B cell (primary cell): ENCODE results near the gene PTPRE. TPM values are rescaled to one million over a fixed set of nuclear protein-coding genes. Genes with fewer than 3 reads are reported as not detected.
A peak's percentile ranks its signal among the peaks of the same experiment; 100 is the strongest.

Source experiments
- ATAC-seq: fragments of 200-7000 bp; cut with Tn5 transposase; one replicate; pipeline ENCODE4 v1.10.0; 2021; ENCODE audit warnings: low read depth, mild to moderate bottlenecking, moderate number of reproducible peaks, moderate library complexity
- CTCF ChIA-PET: fragments of 350-600 bp; sonication (Branson Sonifier 250); formaldehyde crosslinking; loops from one replicate; lab custom pipeline; 2021; ENCODE audit warnings: antibody characterized with exemption, inconsistent platforms; lab: Charles Lee
- POLR2A ChIA-PET: fragments of 350-600 bp; sonication (Branson Sonifier 250); formaldehyde crosslinking; loops from one replicate; lab custom pipeline; 2021; ENCODE audit warnings: antibody characterized with exemption; lab: Charles Lee
- DNase-seq: peaks from one replicate; pipeline ENCODE4 v3.0.0; 2013
- H2AFZ ChIP-seq: 2 replicates; pipeline ENCODE4 v1.6.1; 2012; ENCODE audit warnings: mild to moderate bottlenecking, low read depth, low read length; ENCODE audit not compliant: insufficient read depth, poor library complexity, severe bottlenecking
- H3K27ac ChIP-seq, 2 donors: 1 replicate in 1 of 2; 2 replicates in 1 of 2; pipeline ENCODE4 v1.5.1; 2012 to 2013; ENCODE audit warnings: low read length in 2 of 2, mild to moderate bottlenecking in 2 of 2, moderate library complexity in 1 of 2
- H3K27me3 ChIP-seq, 4 experiments: fragments of 200-600 bp in 1 of 4; sonication (generic) in 1 of 4; replicated peaks in 1 of 4; 1 replicate in 2 of 4; 2 replicates in 2 of 4; pipeline versions ENCODE4 v1.6.1 to v1.7.0; 2013 to 2016; ENCODE audit warnings: low read length in 3 of 4, mild to moderate bottlenecking in 2 of 4, mixed read lengths in 1 of 4, moderate library complexity in 1 of 4; ENCODE audit not compliant: insufficient read depth in 4 of 4, control insufficient read depth in 3 of 4; ENCODE audit errors: control extremely low read depth in 1 of 4
- H3K36me3 ChIP-seq, 2 experiments: replicated peaks in 1 of 2; 1 replicate in 1 of 2; 2 replicates in 1 of 2; pipeline versions ENCODE4 v1.6.1 to v1.7.1; 2013; ENCODE audit warnings: low read length in 1 of 2; ENCODE audit not compliant: insufficient read depth in 2 of 2, control insufficient read depth in 1 of 2; ENCODE audit errors: control extremely low read depth in 1 of 2, extremely low read depth in 1 of 2
- H3K4me1 ChIP-seq, 2 donors: fragments of 200-600 bp in 1 of 2; sonication (generic) in 1 of 2; 1 replicate in 1 of 2; 2 replicates in 1 of 2; pipeline versions ENCODE4 v1.5.1 to v1.6.1; 2013 to 2017; ENCODE audit warnings: low read length in 2 of 2; ENCODE audit not compliant: control insufficient read depth in 2 of 2, insufficient read depth in 2 of 2
- H3K4me2 ChIP-seq: replicated peaks from 2 replicates; pipeline ENCODE3; 2012; ENCODE audit warnings: mild to moderate bottlenecking, low read depth, low read length; ENCODE audit not compliant: poor library complexity, severe bottlenecking
- H3K4me3 ChIP-seq, 5 experiments: fragments of 200-600 bp in 1 of 5; sonication (generic) in 1 of 5; 1 replicate in 3 of 5; 2 replicates in 2 of 5; pipeline versions ENCODE4 v1.5.1 to v1.7.0; 2011 to 2016; ENCODE audit warnings: low read length in 4 of 5, mild to moderate bottlenecking in 4 of 5, low read depth in 2 of 5, control low read depth in 1 of 5, moderate library complexity in 1 of 5; ENCODE audit not compliant: insufficient read depth in 1 of 5; ENCODE audit errors: control extremely low read depth in 1 of 5, extremely low read depth in 1 of 5
- H3K79me2 ChIP-seq: fragments of 200-600 bp; sonication (generic); one replicate; pipeline ENCODE4 v1.6.0; 2016; ENCODE audit warnings: low read length; ENCODE audit not compliant: control insufficient read depth, insufficient read depth
- H3K9ac ChIP-seq: fragments of 200-600 bp; sonication (generic); 2 replicates; pipeline ENCODE4 v1.6.1; 2017; ENCODE audit warnings: mild to moderate bottlenecking, low read length, moderate library complexity
- H3K9me3 ChIP-seq, 3 donors: one replicate each; pipeline versions ENCODE4 v1.6.1 to v1.7.1; 2013; ENCODE audit warnings: low read length in 2 of 3; ENCODE audit not compliant: control insufficient read depth in 2 of 3, insufficient read depth in 1 of 3; ENCODE audit errors: control extremely low read depth in 1 of 3
- H4K20me1 ChIP-seq: 2 replicates; pipeline ENCODE4 v1.6.0; 2012; ENCODE audit warnings: mild to moderate bottlenecking, low read length; ENCODE audit not compliant: insufficient read depth, control insufficient read depth, poor library complexity, severe bottlenecking
- H3K27ac Mint-ChIP-seq: one replicate; pipeline ENCODE4 v1.8.0; 2021; ENCODE audit warnings: mixed read lengths
- H3K27me3 Mint-ChIP-seq: one replicate; pipeline ENCODE4 v1.8.0; 2021; ENCODE audit warnings: mixed read lengths
- H3K4me1 Mint-ChIP-seq: one replicate; pipeline ENCODE4 v1.8.0; 2021; ENCODE audit warnings: mixed read lengths
- H3K4me3 Mint-ChIP-seq: one replicate; pipeline ENCODE4 v1.8.0; 2021; ENCODE audit warnings: mixed read lengths
- H3K9me3 Mint-ChIP-seq: one replicate; pipeline ENCODE4 v1.8.0; 2022; ENCODE audit warnings: mixed read lengths; ENCODE audit not compliant: insufficient read depth
- EZH2 ChIP-seq: IDR thresholded peaks from 2 replicates; pipeline ENCODE4 v1.6.1; 2012; ENCODE audit warnings: borderline replicate concordance, low read depth, mild to moderate bottlenecking, moderate library complexity, low read length; ENCODE audit not compliant: insufficient read depth, poor library complexity, severe bottlenecking
- WGBS: methylation state at CpG from one replicate; pipeline ENCODE4 v1.1.5; 2013; ENCODE audit warnings: missing lambda C conversion rate; ENCODE audit not compliant: insufficient coverage; 5-methylcytosine and 5-hydroxymethylcytosine counted together
- intact Hi-C: fragments of 100-400 bp; cut with micrococcal nuclease; formaldehyde crosslinking; loops from one replicate; pipeline ENCODE4 v1.10.0; 2022
- polyA plus RNA-seq: library from polyadenylated mRNA; depleted of rRNA; stranded (reverse); fragments of >200 nt; gene quantifications from 2 replicates; pipeline ENCODE4 v1.2.3, GENCODE V29; 2012
- total RNA-seq, 2 donors: library from RNA; stranded (reverse); fragments of 120-200 nt in 1 of 2; gene quantifications; 1 replicate in 1 of 2; 2 replicates in 1 of 2; pipeline versions ENCODE4 v1.2.3 to v1.2.4, GENCODE V29; 2013 to 2022
- TF ChIP-seq, protein P1 (sequence below): fragments of 200-600 bp; IDR thresholded peaks from one replicate; pipeline ENCODE4 v1.8.0; 2022; ENCODE audit warnings: antibody characterized with exemption, mild to moderate bottlenecking

The PTPRE gene
- total and polyA plus RNA-seq, 2 donors (not counting 1 experiment from before 2014, with no cell fraction given): 6.6 to 32.7 TPM

DNA sequence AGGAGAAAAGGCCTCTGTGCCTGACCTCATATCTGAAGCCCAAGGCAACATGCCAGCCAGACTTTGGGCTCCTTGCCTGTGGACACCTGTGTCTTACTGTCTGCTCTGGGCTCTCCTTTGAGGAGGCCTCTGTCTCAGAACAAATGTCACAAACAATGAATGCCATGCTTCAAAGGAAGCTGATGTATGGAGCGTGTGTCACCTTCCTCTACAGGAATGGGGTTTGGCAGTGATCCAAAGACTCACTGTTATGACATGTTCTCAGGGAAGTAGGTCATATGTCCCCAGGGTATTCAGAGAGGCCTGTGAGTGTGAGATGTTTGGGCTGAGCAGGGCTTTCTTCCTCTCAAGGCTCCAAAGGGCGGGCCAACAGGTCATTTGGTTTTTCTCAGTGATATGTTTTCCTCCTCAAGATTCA, 38.4 kb downstream of the PTPRE start:
- Mint-ChIP-seq H3K27me3 (peaks cover 24% of the 10 kb centered on the region), H3K4me1 (peaks cover 14% of the 10 kb centered on the region), H3K27ac (peak overlapping the region; percentile 18), H3K4me3 (no peak overlapping the region), H3K9me3 (no peaks in the 10 kb centered on the region)
- H3K9me3 ChIP-seq: no peaks in the 10 kb centered on the region
- CTCF ChIA-PET: no interaction called here
- no peaks in the 10 kb centered on the region for H4K20me1 ChIP-seq
- H3K4me3 ChIP-seq: no peak overlapping the region
- WGBS: 30% methylated on average over 2 of the region's 2 CpGs
- POLR2A ChIA-PET: no interaction called here
- no peak for TF ChIP-seq EZH2
- TF ChIP-seq, protein P1, sequence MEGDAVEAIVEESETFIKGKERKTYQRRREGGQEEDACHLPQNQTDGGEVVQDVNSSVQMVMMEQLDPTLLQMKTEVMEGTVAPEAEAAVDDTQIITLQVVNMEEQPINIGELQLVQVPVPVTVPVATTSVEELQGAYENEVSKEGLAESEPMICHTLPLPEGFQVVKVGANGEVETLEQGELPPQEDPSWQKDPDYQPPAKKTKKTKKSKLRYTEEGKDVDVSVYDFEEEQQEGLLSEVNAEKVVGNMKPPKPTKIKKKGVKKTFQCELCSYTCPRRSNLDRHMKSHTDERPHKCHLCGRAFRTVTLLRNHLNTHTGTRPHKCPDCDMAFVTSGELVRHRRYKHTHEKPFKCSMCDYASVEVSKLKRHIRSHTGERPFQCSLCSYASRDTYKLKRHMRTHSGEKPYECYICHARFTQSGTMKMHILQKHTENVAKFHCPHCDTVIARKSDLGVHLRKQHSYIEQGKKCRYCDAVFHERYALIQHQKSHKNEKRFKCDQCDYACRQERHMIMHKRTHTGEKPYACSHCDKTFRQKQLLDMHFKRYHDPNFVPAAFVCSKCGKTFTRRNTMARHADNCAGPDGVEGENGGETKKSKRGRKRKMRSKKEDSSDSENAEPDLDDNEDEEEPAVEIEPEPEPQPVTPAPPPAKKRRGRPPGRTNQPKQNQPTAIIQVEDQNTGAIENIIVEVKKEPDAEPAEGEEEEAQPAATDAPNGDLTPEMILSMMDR: no peak
- H3K4me1 ChIP-seq: peaks cover 11 to 12% of the 10 kb centered on the region in 2 donors
- H3K79me2 ChIP-seq: no peaks in the 10 kb centered on the region
- no peak overlapping the region for H2AFZ ChIP-seq
- no peak overlapping the region for H3K27ac ChIP-seq
- no peak overlapping the region for H3K4me2 ChIP-seq
- DNase-seq: peak; percentile 16
- intact Hi-C loops: no loop called here
- peak; percentile 78 for ATAC-seq
- no peaks in the 10 kb centered on the region for H3K36me3 ChIP-seq
- H3K27me3 ChIP-seq: no peaks in the 10 kb centered on the region
- H3K9ac ChIP-seq: no peak overlapping the region

DNA sequence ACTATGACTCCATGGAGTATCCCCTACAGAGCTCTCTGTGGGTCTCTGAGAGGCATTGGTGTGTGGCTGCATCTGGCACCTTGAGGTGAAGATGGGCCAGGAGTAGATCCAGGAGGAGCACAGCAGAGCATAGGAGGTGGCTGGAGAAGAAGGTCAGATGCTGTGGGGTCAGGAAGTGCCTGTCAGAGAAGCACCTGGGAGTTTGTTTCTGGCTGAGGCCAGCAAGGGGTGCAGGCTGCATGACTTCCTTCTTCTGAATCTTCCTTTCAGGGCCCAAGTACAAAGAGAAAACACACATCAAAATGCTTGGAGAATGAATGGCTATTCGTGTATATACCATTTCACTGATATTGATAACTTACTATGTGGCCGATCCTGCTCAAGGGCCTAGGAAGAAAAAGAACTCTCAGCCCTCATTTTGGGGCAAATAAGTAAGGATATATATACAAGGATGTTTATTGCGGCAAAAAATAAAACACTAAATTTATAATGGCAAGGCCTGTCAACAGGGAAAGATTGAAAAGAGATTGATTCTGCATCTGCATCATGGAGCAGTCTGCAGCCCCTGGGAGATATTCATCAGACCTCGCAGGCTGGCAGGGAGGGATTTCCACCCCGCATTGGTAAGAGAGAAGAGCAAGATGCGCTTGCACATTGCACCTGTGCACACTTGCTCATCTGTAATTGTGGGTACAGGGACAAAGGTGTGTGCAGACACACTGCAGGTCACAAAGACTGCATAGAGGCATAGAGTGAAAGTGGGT, 39.2 kb downstream of the PTPRE start:
- ATAC-seq (peak; percentile 17), DNase-seq (no peak)
- H3K36me3 ChIP-seq: no peaks in the 10 kb centered on the region
- Mint-ChIP-seq H3K27ac (no peak overlapping the region), H3K4me1 (peaks cover 14% of the 10 kb centered on the region), H3K4me3 (no peak overlapping the region), H3K9me3 (no peaks in the 10 kb centered on the region), H3K27me3 (peaks cover 22% of the 10 kb centered on the region)
- no peak overlapping the region for H3K9ac ChIP-seq
- 75% methylated on average over 2 of the region's 6 CpGs for WGBS
- no peaks in the 10 kb centered on the region for H4K20me1 ChIP-seq
- no peaks in the 10 kb centered on the region for H3K9me3 ChIP-seq
- H2AFZ ChIP-seq: peak overlapping the region; percentile 7
- no peak overlapping the region for H3K4me2 ChIP-seq
- H3K27me3 ChIP-seq: no peaks in the 10 kb centered on the region
- intact Hi-C loops: no loop called here
- no peak for TF ChIP-seq EZH2
- TF ChIP-seq, protein P1: no peak
- no peak overlapping the region for H3K27ac ChIP-seq
- POLR2A ChIA-PET: no interaction called here
- H3K4me3 ChIP-seq: no peak overlapping the region
- H3K79me2 ChIP-seq: no peaks in the 10 kb centered on the region
- H3K4me1 ChIP-seq: peaks cover 11 to 12% of the 10 kb centered on the region in 2 donors
- CTCF ChIA-PET: no interaction called here
